SW480 (cell line): Measurements from ENCODE around the gene COL9A3.

ENCODE experiments used
- DNase-seq: peaks from one replicate; pipeline ENCODE4 v3.0.0-alpha.2; 2016; ENCODE audit warnings: low spot score

COL9A3 gene

GRCh38 chr20:62823688-62824475 is 7.0 kb downstream of the COL9A3 start:
- DNase-seq = no peak

GRCh38 chr20:62824476-62825332 is 7.9 kb downstream of the COL9A3 start:
- DNase-seq = peak; percentile 84

GRCh38 chr20:62825333-62825985 is 8.6 kb downstream of the COL9A3 start:
- DNase-seq = no peak

GRCh38 chr20:62825986-62826645 is 9.3 kb downstream of the COL9A3 start:
- no peak for DNase-seq

- no peak for DNase-seq
These were observed 9.9 kb downstream of the COL9A3 start for GRCh38 chr20:62826646-62827310.

GRCh38 chr20:62827311-62828038 is 10.6 kb downstream of the COL9A3 start:
- no peak for DNase-seq

GRCh38 chr20:62828051-62828450 is 11.2 kb downstream of the COL9A3 start:
- no peak for DNase-seq

- no peak for DNase-seq
These were observed 11.8 kb downstream of the COL9A3 start for GRCh38 chr20:62828511-62829230.

- no peak for DNase-seq
These were observed 12.7 kb downstream of the COL9A3 start for GRCh38 chr20:62829231-62830230.

GRCh38 chr20:62830251-62830650 is 13.4 kb downstream of the COL9A3 start:
- no peak for DNase-seq

- no peak for DNase-seq
These were observed 14.0 kb downstream of the COL9A3 start for GRCh38 chr20:62830821-62831220.

- DNase-seq = no peak
These were observed 14.5 kb downstream of the COL9A3 start for GRCh38 chr20:62831361-62831788.

- DNase-seq = no peak
These were observed 15.0 kb downstream of the COL9A3 start for GRCh38 chr20:62831854-62832211.

GRCh38 chr20:62832212-62832922 is 15.5 kb downstream of the COL9A3 start:
- no peak for DNase-seq

- no peak for DNase-seq
These were observed 16.1 kb downstream of the COL9A3 start for GRCh38 chr20:62832951-62833391.

GRCh38 chr20:62834967-62835730 is 18.3 kb downstream of the COL9A3 start:
- no peak for DNase-seq
